GM21786 (cell line): ENCODE measurements around the gene DCXR.

ENCODE experiments used
- ATAC-seq: cut with Tn5 transposase; IDR thresholded peaks from one replicate; pipeline ENCODE4 v1.9.1; 2021; ENCODE audit not compliant: unreplicated experiment

The DCXR gene

DNA sequence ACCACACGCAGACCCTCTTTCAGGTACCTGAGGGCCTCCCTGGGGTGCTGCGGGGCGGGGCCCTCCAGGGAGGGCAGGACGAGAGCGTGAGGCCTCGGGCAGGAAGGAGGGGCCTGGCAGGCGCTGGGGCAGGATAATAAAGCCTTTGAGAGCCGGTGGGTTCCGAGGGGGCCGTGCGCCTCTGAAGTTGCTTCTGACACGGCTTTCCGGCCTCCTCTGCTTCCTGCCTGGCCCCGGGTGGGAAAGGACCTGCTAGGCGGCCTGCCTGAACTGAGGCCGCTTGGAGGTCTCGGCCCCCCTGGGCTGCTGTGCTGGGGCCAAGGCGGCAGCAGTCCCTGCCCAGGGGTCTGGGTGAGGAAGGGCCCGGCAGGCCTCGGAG, 25.2 kb downstream of the DCXR start:
- ATAC-seq: no peak

DNA sequence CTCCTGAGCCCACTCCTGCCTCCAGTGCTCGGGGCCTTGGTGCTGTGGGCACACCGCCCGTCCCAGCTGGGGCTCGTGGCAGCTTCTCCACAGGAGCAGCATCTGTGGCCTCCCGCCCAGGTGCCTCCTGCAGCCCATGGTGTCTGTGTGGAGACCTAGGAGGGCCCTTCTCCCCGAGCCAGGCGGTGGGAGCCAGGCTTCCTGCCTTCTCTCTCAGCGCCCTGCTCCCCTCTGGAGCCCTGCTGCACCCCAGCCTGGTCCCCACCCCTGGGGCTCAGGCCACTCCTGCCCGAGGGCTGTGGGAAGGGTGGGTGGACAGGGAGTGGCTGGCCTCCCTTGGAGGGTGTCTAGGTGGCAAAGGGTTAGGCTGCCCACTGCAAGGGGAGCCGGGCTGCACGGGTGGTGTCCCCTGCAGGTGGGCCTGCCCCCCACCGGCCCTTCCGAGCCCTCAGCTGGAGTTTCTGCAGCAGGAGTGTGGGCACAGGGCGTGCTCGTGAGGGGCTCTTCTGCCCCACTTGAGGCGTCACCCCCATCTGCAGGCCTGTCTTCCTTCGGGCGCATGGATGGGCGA, 25.8 kb downstream of the DCXR start:
- ATAC-seq: no peak

DNA sequence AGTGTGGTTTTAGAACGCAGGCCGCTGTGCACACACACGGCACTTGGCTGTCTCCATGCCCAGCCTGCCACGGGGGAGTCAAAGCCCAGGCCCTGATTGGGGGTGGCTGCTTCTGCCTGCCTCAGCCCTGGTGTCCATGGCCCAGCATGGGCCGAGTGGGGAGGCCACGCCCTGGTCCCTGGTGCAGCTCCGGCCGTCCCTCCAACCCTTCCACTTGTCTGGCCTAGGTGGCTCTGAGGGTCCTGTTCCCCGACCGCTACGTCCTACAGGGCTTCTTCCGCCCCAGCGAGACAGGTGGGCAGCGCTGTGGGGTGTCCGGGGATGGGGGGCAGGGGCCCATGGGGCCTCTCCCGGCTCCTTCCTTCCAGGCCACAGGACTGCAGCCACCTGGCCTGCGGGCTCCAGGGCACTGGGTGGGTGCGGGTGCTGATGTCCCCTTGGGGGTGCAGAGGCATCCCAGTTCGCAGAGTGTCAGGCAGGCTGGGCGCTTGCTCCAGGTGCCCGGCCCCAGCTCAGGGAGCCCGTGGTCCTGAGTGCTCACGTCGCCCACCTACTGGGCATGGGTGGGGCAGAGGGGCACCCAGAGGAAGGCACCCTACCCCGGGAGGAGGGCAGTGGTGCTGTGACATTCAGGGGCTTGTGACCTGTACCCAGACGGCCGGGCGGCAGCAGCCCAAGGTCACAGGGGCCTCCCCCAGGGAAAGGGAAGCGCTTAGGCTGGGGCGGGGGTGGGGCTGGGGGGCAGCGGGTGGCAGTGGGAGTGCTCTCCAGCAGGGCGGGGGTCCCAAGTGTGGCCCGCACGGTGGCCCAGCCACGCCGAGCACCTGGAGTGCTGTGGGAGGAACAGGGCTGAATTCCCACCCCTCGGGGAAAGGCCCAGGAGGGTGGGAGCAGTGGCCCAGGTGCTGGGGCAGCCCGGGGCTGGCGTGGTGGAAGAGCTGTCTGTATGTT, 26.6 kb downstream of the DCXR start:
- ATAC-seq: no peak

DNA sequence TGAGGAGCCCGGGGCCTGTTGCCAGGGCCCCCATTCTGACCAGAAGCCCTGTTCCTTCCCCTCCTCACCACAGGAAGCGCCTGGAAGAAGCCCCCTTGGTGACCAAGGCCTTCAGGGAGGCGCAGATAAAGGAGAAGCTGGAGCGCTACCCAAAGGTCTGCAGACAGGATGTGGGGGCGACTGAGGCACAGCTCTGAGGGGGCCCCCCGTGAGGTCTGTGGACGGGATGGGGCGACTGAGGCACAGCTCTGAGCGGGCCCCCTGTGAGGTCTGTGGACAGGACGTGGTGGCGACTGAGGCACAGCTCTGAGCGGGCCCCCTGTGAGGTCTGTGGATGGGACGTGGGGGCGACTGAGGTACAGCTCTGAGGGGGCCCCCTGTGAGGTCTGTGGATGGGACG, 28.1 kb downstream of the DCXR start:
- ATAC-seq: no peak

DNA sequence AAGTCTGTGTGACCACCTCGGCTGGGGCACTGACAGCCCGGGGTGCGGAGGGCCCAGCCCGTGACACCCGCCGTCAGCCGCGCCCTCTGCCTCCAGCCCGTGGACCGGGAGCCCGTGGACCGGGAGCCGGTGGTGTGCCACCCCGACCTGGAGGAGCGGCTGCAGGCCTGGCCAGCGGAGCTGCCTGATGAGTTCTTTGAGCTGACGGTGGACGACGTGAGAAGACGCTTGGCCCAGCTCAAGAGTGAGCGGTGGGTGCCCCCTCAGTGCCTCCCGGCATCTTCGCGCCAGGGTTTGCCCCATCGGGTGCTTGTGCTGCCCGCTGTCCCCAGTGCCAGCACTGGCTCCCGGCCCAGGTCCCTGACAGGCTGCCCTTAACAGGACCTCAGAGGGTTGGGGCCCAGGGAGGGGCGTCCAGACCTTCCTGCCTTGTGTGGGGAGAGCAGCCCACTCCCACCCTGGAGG, 28.5 kb downstream of the DCXR start:
- ATAC-seq: no peak

DNA sequence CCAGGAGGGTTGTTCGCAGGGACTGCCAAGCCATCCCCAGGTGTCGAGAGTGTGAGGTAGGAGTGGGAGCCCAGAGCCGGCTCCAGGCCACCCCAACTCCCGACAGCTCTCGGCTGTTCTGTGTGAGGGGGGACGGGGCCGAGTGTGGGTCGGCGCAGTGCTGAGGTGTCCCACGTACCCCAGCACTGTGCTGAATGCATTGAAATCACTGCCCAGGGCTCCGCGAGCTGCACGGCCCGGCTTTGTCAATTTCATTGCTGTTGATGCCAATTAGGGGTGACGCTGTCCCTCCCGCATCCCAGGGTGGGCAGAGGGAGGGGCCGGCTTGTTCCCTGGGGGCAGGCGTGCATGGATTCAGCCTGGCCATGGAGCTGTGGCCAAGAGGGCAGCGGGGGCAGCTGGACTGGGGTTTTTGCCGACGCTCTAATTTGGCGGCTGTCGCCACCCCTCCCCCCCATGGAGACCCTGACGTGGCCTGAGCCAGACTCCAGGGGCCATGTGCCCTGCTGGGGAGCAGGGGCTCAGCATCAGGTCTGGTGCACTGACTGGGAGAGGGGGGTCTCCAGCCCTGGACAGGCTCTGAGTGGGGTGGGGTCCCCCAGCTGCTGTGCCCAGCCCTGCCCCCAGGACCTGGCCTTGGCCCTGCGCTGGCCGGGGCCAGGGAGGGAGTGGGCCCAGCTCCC, 29.1 kb downstream of the DCXR start:
- no peak for ATAC-seq

DNA sequence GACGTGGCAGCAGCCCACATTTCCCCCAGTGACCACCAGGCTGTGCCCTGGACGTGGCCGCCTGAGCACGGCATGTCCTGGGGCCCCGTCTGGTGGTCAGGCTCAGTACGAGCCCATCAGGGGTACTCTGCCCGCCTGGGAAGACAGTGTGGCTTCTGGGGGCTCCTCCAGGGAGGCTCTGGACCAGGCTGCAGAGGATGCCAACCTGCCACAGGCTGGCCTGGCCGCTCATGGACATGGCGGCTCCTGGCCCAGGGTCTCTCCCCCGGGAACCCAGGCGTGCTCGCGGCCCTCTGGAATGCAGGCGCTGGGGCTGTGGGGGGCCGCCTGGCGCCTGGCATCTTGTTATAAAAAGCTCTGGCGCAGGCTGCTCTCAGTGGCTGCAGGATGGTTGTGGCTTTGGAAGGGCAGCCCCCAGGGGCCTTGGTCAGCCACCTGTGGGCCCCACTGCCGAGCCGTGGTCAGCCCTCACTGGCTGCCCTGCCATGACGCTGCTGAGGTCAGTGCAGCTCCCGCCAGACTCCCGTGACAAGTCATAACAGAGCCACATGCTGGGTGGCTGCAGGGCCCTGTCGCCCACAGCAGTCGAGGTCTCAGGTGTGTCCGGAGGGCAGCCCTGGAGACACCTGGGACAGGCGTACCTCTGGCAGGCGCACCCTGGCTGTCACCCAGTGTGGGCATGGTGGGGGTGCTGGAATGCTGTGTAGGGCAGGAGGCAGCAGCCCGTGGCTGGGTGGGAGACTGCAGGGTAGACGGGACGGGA, 29.8 kb downstream of the DCXR start:
- ATAC-seq: no peak

DNA sequence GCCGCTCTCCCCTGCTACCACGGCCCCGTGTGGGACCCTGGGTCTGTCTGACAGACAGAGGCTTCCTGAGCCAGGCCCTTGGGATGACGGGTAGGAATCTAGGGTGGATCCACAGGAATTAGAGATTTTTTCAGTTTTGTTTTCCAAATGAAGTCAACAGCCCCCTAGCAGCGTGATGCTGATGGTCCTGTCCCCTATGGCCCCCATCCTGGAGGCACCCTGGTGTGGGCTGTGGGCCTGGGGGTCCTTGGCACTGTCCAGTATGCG, 30.3 kb downstream of the DCXR start:
- ATAC-seq: no peak

DNA sequence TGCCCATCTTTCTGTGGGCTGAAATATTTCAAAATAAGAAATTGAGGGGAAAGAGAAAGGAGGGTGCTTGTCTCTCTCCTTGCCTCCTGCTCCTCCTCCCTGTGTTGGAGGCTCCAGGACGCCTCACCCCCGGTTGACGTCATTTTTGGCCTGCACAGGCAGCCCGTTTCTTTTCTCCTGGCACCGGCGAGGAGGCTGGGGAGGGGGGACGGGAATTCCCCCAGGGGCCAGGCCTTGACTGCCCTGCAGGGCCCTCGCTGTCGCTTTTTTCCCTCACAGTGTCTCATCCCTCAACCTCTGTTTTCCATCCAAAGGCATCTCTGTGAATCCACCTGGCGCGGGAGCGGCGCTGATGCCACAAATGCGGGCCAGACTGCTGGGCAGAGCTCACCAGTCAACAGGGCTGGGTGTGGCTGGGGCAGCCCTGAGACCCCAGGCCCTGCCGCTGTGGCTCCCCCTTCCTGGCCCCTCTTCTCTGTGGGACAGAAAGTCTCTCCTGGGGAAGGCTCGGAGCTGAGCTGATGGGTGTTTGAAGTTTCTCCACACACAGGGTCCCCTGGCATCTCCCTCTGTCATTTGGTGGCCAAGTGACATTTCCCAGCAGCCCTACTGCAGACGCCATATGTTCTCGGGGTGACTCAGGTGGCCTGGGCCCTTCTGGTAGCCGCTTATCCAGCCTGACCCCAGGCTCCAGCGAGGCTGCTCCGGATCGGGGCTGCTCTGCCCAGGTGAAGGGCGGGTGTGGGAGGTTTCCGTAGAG, 30.8 kb downstream of the DCXR start:
- no peak for ATAC-seq

DNA sequence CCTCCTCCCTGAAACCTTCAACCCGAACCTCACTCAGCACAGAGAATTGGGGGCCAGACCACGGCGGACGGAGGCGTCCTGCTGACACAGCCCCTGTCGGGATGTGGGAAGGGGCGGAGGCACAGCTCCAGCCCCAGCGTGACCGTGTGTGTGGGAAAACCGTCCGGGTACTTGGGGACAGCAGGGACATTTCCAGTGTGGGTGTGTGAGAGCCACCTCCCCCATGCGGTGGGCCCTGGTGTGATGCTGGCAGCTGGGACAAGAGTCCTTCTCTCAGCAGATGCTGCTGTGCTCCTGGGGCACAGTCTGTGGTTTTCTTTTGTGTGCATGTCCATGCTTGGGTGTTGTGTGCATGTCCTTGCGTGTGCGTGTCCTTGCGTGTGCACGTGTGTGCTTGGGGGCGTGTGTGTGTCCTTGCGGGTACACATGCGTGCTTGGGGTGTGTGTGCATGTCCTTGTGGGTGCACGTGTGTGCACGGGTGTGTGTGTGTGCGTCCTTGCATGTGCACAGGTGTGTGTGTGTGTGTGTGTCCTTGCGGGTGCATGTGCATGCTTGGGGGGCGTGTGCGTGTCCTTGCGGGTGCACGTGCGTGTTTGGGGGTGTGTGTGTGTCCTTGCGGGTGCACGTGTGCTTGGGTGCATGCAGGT, 31.7 kb downstream of the DCXR start:
- no peak for ATAC-seq

DNA sequence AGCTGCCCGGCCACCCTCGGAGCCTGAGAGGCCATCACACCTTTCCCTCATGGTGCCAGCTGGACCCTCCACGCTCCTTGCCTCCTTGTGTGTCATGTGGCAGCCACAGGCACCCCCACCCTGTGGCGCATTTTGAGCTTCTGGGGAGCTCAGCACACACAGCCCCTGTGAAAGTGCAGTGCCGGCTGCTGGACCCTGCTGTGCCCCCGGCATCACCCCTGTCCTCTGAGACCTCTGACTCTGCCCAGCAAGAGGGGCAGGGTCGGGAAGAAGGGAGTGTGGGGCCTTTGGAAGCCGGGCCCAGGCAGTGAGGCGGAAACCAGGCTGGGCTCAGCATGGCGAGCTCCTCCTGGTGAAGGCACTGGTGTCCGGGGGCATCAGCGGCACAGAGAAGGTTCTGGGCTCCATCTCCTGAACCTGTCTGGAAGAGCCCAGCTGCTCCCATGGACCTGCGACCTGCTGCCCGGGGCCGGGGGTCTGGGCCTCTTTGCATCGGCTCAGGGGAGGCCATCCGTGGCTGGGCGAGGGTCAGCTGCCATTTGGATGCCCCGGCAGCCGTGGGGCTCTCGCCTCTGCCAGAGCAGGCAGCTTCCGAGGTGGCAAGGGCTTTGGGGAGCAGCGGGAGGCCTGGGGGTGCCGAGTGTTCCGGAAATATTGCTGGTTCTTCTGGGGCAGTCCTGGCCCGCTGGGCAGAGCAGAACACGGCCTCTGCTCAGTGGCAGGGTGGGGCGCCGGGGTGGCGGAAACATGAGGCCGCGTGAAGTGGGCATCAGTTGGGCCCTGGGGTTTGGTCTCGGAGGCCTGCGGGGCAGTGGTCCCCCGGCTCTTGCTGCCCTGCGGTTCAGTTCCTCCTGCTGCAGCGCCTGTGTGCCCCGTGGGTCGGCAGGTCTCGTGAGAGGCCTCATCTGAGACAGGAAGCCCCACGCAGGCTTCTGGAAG, 32.7 kb downstream of the DCXR start:
- ATAC-seq: no peak

DNA sequence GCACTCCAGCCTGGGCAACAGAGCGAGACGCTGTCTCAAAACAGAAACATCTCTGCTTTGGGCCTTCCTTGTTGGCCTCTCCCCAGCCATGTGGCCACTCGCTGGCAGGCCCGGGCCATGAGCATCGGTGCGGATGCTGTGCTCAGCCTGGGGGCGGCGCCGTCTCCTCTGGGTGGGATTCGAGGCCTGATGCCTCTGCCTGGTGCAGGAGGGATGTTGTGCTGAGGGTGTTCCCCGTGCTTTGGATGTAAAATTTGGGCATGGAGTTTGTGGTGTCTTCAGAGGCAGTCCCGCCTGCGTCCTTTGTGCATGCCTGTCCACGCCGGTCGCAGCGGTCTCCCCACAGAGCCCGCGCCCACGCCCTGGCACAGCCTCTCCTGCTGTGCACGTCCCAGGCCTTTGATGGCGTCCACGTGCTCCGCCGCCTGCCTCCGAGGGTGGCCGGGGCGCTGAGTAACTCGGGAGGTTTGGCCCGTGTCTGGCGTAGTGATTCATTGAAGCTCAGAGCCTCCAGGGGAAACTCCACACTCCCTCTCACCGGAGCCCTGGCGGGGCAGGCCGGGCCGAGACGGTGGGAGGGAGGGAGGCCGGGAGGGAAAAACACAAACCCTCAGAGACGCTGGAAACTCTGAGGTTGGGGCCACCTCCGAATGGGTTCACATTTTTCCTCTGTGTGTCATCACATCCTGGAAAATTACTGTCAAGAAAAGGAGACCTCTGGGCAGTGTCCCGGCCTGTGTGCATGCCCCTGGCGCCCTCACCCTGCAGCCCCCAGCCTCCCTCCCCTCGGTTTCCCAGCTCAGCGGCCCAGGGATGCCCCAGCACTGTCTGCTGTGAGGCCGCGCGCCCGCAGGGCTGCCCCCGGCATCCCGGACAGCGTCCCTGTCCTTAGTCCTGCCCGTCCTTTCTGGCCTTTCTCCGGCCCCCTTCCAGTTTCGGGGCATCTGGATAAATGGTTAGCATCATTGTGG, 33.8 kb downstream of the DCXR start:
- ATAC-seq: no peak

DNA sequence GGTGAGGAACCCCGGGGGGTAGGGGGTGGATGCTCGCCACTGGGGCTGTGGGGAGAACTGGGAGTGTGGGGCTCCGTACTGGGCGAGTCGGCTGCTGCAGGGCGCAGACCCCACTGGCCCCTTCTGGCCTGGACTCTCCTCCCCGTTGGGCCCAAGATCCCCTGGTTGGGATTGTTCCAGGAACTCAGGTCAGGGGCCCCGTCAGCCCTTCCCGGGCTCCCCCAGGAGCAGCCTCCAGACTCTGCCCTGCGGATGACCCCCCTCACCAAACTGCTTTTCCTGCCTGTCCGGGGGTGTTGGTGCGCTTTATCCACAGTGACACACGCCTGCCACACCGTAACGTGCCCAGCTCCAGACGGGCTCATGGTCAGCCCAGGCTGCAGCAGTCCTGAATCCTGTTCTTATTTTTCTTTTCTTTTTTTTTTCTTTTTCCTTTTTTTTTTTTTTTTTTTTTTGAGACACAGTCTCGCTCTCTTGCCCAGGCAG, 35.9 kb downstream of the DCXR start:
- ATAC-seq: no peak

DNA sequence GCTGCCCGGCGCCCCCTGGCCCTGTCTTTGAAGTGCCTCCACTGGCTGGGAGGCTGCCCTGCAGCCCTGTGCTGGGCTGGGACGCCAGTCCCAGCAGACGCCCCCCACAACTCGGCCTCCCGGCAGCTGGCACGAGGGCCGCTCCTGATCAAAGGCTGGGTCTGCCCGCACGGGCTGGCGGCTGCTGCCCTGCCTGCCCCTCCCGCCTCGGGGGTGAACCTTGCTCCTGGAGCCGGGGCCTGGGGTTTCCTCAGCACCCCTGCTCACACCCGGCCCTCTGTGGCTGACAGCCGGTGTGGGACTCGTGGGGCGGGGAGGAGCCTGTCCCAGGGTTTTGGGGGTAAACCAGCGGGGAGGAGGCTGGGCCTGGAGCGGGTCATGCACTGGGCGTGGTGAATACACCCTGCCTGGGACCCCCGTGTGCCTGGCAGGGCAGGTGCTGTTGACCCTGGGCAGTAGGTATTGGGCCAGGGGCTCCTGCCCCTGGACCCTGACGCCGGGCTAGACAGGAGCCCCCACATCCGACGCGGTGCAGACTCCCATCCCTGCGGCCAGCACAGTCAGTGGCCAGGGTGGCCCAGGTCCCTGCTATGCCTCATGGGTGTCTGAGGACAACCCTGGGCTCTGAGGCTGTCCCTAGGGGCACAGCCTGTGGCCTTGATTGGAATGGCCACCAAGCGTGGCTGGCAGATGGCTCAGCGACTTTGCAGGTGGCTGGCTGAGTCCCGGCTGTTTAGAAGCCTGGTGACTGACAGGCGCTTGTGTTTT, 36.5 kb downstream of the DCXR start:
- no peak for ATAC-seq

DNA sequence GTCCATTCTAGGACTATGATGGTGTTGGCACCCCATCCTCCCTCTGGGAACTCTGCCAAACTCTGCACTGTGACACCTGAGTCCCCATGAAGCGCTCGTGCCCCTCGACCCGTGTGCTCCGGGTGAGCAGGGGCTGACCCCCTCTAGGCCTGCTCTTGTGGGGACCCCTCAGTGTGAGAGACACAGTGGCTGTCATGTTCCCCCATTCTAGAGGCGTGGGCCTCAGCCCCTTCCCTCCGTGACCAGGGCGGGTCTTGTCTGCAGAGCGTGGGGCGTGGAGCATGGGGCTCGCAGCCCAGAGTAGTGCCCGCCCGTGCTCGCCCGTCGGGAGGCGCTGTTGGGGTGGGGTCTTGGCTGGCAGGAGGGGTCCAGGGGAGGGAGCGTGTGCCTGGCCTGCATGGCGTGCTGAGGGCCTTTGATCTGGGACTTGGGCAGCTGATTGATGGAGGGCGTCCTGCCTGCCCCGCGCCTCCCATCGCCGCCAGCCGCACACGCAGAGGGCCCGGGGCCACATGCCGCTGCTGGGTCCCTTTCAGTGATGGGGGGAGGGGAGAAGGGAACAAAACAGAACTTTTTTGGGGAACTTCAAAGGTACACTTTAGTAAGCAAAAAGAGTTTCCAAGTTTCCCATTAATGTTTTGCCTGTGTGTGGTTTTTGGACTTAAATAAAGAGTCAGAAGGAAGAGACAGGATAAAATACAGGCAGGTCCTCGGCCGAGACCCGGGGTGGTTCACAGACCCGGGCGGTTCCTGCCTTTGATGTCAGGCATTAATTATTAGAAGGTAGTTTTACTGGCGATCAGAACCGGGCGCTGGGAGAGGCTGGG, 37.3 kb downstream of the DCXR start:
- ATAC-seq: no peak

DNA sequence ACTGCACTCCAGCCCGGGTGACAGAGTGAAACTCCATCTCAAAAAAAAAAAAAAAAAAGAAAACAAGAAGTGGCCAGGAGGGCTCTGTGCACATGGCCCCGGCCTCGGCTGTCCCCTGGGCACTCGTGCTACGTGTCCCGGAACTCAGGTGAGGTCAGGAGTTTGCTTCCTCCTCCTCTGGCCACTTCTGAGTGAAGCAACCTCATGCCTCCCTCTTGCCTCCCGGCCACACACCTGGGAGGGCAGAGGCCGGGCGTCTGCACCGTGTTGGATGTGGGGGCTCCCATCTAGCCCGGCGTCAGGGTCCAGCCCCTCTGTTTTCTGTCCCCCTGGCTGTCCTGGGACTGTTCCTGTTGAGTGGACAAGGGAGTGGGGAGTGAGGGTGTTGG, 37.9 kb downstream of the DCXR start:
- ATAC-seq: no peak
